ENCODE data around the gene FRMPD1.

DNA sequence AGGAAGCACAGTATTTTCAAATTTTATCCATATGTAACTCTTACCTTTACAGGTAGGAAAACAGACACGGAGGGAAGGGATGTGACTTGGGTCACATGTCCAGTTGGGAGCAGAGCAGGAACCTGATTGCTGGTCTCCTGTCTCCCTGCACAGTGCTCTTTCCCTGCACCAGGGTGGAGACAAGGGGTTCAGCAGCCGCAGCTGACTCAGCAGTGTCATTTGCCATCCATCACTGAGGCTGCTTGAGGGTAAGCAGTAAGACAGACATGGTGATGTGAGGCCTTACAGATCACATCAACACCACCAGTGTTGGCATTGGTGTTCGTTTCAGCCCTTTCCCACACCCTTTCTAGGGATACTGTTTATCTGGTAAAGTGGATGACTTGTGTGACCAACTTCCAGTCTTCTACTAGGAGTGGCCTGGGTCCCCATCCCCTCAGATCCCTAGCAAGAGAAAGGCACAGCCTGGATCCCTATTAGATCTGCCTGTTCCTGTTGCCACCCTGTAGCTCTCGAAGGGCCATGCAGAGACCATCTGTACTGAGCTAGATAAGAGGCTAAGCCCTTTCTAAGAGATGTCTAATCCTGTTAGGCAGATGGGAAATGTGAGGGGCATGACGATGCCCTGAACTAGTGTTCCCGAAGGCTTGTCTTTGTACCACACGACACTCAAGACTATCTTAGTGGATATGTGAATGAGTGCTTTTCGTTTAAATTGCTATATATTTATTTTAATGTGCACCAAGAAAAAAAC lies 29.1 kb downstream of the FRMPD1 start:
- TF ChIP-seq USF1 (IDR thresholded peaks at IDR 0.05), result no peak
- TF ChIP-seq, protein P1, sequence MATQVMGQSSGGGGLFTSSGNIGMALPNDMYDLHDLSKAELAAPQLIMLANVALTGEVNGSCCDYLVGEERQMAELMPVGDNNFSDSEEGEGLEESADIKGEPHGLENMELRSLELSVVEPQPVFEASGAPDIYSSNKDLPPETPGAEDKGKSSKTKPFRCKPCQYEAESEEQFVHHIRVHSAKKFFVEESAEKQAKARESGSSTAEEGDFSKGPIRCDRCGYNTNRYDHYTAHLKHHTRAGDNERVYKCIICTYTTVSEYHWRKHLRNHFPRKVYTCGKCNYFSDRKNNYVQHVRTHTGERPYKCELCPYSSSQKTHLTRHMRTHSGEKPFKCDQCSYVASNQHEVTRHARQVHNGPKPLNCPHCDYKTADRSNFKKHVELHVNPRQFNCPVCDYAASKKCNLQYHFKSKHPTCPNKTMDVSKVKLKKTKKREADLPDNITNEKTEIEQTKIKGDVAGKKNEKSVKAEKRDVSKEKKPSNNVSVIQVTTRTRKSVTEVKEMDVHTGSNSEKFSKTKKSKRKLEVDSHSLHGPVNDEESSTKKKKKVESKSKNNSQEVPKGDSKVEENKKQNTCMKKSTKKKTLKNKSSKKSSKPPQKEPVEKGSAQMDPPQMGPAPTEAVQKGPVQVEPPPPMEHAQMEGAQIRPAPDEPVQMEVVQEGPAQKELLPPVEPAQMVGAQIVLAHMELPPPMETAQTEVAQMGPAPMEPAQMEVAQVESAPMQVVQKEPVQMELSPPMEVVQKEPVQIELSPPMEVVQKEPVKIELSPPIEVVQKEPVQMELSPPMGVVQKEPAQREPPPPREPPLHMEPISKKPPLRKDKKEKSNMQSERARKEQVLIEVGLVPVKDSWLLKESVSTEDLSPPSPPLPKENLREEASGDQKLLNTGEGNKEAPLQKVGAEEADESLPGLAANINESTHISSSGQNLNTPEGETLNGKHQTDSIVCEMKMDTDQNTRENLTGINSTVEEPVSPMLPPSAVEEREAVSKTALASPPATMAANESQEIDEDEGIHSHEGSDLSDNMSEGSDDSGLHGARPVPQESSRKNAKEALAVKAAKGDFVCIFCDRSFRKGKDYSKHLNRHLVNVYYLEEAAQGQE (IDR thresholded peaks at IDR 0.05; ENCODE audit: low read depth), result no peak
- no peak for TF ChIP-seq CEBPB (IDR thresholded peaks at IDR 0.05)
- TF ChIP-seq TEAD4 (IDR thresholded peaks at IDR 0.05), result no peak
